WTC11 (cell line): ENCODE results near the gene FAM89B. TPM values are rescaled to one million over a fixed set of nuclear protein-coding genes. Genes with fewer than 3 reads are reported as not detected.

Experiments used
- ATAC-seq: fragments of 200-7000 bp; cut with Tn5 transposase; 2 replicates; pipeline ENCODE4 v1.10.0; 2021; ENCODE audit warnings: mild to moderate bottlenecking, moderate library complexity
- CTCF ChIA-PET: fragments of 300-600 bp; sonication (Branson Sonifier 250); formaldehyde crosslinking; loops from one replicate; lab custom pipeline; 2021; ENCODE audit warnings: antibody characterized with exemption; lab: Charles Lee
- POLR2A ChIA-PET: fragments of 350-600 bp; sonication (Branson Sonifier 250); formaldehyde crosslinking; loops from one replicate; lab custom pipeline; 2021; ENCODE audit warnings: antibody characterized with exemption; lab: Charles Lee
- DNase-seq: peaks from one replicate; pipeline ENCODE4 v3.0.0; 2021; ENCODE audit warnings: low spot score
- H3K27ac Mint-ChIP-seq: 2 replicates; pipeline ENCODE4 v1.8.0; 2021; ENCODE audit warnings: mixed read lengths
- H3K27me3 Mint-ChIP-seq: 2 replicates; pipeline ENCODE4 v1.8.0; 2021; ENCODE audit warnings: low read depth, mild to moderate bottlenecking, moderate library complexity, mixed read lengths
- H3K36me3 Mint-ChIP-seq: 2 replicates; pipeline ENCODE4 v1.8.0; 2021; ENCODE audit warnings: mixed read lengths
- H3K4me1 Mint-ChIP-seq: 2 replicates; pipeline ENCODE4 v1.8.0; 2022; ENCODE audit warnings: mixed read lengths
- H3K4me3 Mint-ChIP-seq: 2 replicates; pipeline ENCODE4 v1.8.0; 2021; ENCODE audit warnings: mild to moderate bottlenecking, moderate library complexity, mixed read lengths
- H3K9me3 Mint-ChIP-seq: 2 replicates; pipeline ENCODE4 v1.8.0; 2021; ENCODE audit warnings: mixed read lengths
- ATF6 ChIP-seq: sonication (generic); formaldehyde crosslinking; IDR thresholded peaks from 2 replicates; pipeline ENCODE4 v1.8.1; 2023; ENCODE audit warnings: mild to moderate bottlenecking, missing genetic modification reagents
- E2F1 ChIP-seq: sonication (generic); formaldehyde crosslinking; IDR thresholded peaks from 2 replicates; pipeline ENCODE4 v1.8.0; 2022; ENCODE audit warnings: mild to moderate bottlenecking, missing genetic modification reagents
- E2F5 ChIP-seq: sonication (generic); formaldehyde crosslinking; IDR thresholded peaks from 2 replicates; pipeline ENCODE4 v1.8.1; 2022; ENCODE audit warnings: mild to moderate bottlenecking, moderate library complexity, missing genetic modification reagents
- ETV6 ChIP-seq: sonication (generic); formaldehyde crosslinking; IDR thresholded peaks from 2 replicates; pipeline ENCODE4 v1.8.1; 2022; ENCODE audit warnings: mild to moderate bottlenecking, missing genetic modification reagents
- FOXJ3 ChIP-seq: sonication (generic); formaldehyde crosslinking; IDR thresholded peaks from 2 replicates; pipeline ENCODE4 v1.9.0; 2021; ENCODE audit warnings: missing genetic modification reagents, mild to moderate bottlenecking, borderline replicate concordance
- FOXP4 ChIP-seq: sonication (generic); formaldehyde crosslinking; IDR thresholded peaks from 2 replicates; pipeline ENCODE4 v1.8.0; 2022; ENCODE audit warnings: mild to moderate bottlenecking, missing genetic modification reagents
- GTF2I ChIP-seq: fragments of 250-450 bp; sonication (Bioruptor Pico); conservative IDR thresholded peaks from 2 replicates; pipeline ENCODE4 v1.4.0; 2021; ENCODE audit warnings: mild to moderate bottlenecking
- PREB ChIP-seq: sonication (generic); formaldehyde crosslinking; IDR thresholded peaks from 2 replicates; pipeline ENCODE4 v1.8.1; 2022; ENCODE audit warnings: mild to moderate bottlenecking, missing genetic modification reagents, moderate library complexity, borderline replicate concordance
- PRRX2 ChIP-seq: fragments of 250-450 bp; sonication (Bioruptor Pico); IDR thresholded peaks from 2 replicates; pipeline ENCODE4 v1.8.0; 2021; ENCODE audit warnings: mild to moderate bottlenecking
- TEAD1 ChIP-seq: sonication (generic); formaldehyde crosslinking; IDR thresholded peaks from 2 replicates; pipeline ENCODE4 v1.8.0; 2022; ENCODE audit warnings: mild to moderate bottlenecking, missing genetic modification reagents
- TP53 ChIP-seq: sonication (generic); formaldehyde crosslinking; IDR thresholded peaks from 2 replicates; pipeline ENCODE4 v1.8.1; 2023; ENCODE audit warnings: mild to moderate bottlenecking, missing genetic modification reagents
- ZBTB21 ChIP-seq: sonication (generic); formaldehyde crosslinking; IDR thresholded peaks from 2 replicates; pipeline ENCODE4 v1.8.1; 2023; ENCODE audit warnings: mild to moderate bottlenecking, missing genetic modification reagents, borderline replicate concordance
- ZNF281 ChIP-seq: sonication (generic); formaldehyde crosslinking; IDR thresholded peaks from 2 replicates; pipeline ENCODE4 v1.8.0; 2023; ENCODE audit warnings: mild to moderate bottlenecking, missing genetic modification reagents
- ZNF423 ChIP-seq: fragments of 250-450 bp; sonication (Bioruptor Pico); IDR thresholded peaks from 2 replicates; pipeline ENCODE4 v2.1.2; 2022; ENCODE audit warnings: mild to moderate bottlenecking, moderate library complexity
- ZSCAN18 ChIP-seq: fragments of 250-450 bp; sonication (Bioruptor Pico); IDR thresholded peaks from 2 replicates; pipeline ENCODE4 v2.1.2; 2022; ENCODE audit warnings: mild to moderate bottlenecking, moderate library complexity
- total RNA-seq: library from RNA; stranded (reverse); gene quantifications from 3 replicates; pipeline ENCODE4 v1.2.3, GENCODE V29; 2021

Gene FAM89B
- total RNA-seq, 1 experiment from 2014 or later = 13.3 TPM

GRCh38 chr11:65617990-65618751 is 45.8 kb downstream of the FAM89B start:
- DNase-seq = no peak
- H3K9me3 Mint-ChIP-seq = no peaks in the 10 kb centered on the region
- H3K4me1 Mint-ChIP-seq = peaks cover 10% of the 10 kb centered on the region
- ATAC-seq = no peak
- ChIA-PET CTCF (interaction anchor here (0.6 to 2.0 kb wide), 2 partner anchors 8 to 270 kb away, joined by 3 to 6 read pairs; partner anchors contain the start of gene FIBP), POLR2A (no interaction called here)
- H3K36me3 Mint-ChIP-seq = peaks cover 16% of the 10 kb centered on the region
- H3K4me3 Mint-ChIP-seq = no peak overlapping the region; the same call in 1 of the 2 replicates
- no peak for TF ChIP-seq PRRX2 (CRISPR knock-in tag)
- TF ChIP-seq ATF6 (CRISPR knock-in tag) = no peak
- no peak for TF ChIP-seq TP53
- no peak for TF ChIP-seq ZNF423
- TF ChIP-seq GTF2I (CRISPR knock-in tag) = no peak
- no peak for TF ChIP-seq E2F1 (CRISPR knock-in tag)
- TF ChIP-seq ETV6 = no peak
- no peak for TF ChIP-seq FOXP4
- TF ChIP-seq ZBTB21 (CRISPR knock-in tag) = no peak
- no peak for TF ChIP-seq PREB (CRISPR knock-in tag)
- H3K27ac Mint-ChIP-seq = no peak overlapping the region
- H3K27me3 Mint-ChIP-seq = no peaks in the 10 kb centered on the region; the same call in 1 of the 2 replicates

- H3K27me3 Mint-ChIP-seq = no peaks in the 10 kb centered on the region; the same call in 1 of the 2 replicates
- no peaks in the 10 kb centered on the region for H3K9me3 Mint-ChIP-seq
- no peak overlapping the region for H3K4me3 Mint-ChIP-seq
- peaks cover 16% of the 10 kb centered on the region for H3K36me3 Mint-ChIP-seq
- ChIA-PET CTCF (interaction anchor here (0.6 to 0.8 kb wide), 2 partner anchors 27 to 269 kb away, joined by 3 read pairs; partner anchors contain the start of gene FIBP), POLR2A (no interaction called here)
- TF ChIP-seq E2F5 (CRISPR knock-in tag) (no peak), PREB (CRISPR knock-in tag) (no peak), FOXJ3 (CRISPR knock-in tag) (no peak), ZBTB21 (CRISPR knock-in tag) (no peak), TEAD1 (CRISPR knock-in tag) (no peak), GTF2I (CRISPR knock-in tag) (no peak), ZSCAN18 (CRISPR knock-in tag) (no peak), ZNF281 (CRISPR knock-in tag) (no peak)
- H3K4me1 Mint-ChIP-seq = peaks cover 8% of the 10 kb centered on the region
- DNase-seq = no peak
- no peak for ATAC-seq
- H3K27ac Mint-ChIP-seq = no peak overlapping the region
These were observed 46.4 kb downstream of the FAM89B start for GRCh38 chr11:65618763-65619162.
